Peyer's patch (tissue), 4 donors: ENCODE results near the gene ZNF157. TPM values are rescaled to one million over a fixed set of nuclear protein-coding genes. Genes with fewer than 3 reads are reported as not detected.
"Not testable (repeated sequence)": the region's sequence is repeated elsewhere in the genome, so short reads cannot be mapped to it uniquely, and the experiment has no call there.

Source experiments
- DNase-seq, 3 donors: peaks; one replicate each; pipeline ENCODE4 v3.0.0-alpha.2; 2017 to 2019
- H3K27ac ChIP-seq, 4 donors: fragments of 200-600 bp; sonication (generic); one replicate each; pipeline ENCODE4 v1.5.1; 2016 to 2019
- H3K27me3 ChIP-seq, 2 donors: fragments of 200-600 bp; sonication (generic); one replicate each; pipeline ENCODE4 v1.5.1; 2019
- H3K36me3 ChIP-seq, 3 donors: fragments of 200-600 bp; sonication (generic); one replicate each; pipeline ENCODE4 v1.5.1; 2016 to 2019
- H3K4me1 ChIP-seq, 4 donors: fragments of 200-600 bp; sonication (generic); one replicate each; pipeline ENCODE4 v1.5.1; 2016 to 2019
- H3K4me3 ChIP-seq, 4 donors: fragments of 200-600 bp; sonication (generic); 1 replicate in 3 of 4; 2 replicates in 1 of 4; pipeline ENCODE4 v1.5.1; 2016 to 2019; ENCODE audit warnings: mild to moderate bottlenecking in 1 of 4
- H3K9me3 ChIP-seq, 4 donors: fragments of 200-600 bp; sonication (generic); one replicate each; pipeline ENCODE4 v1.5.1; 2016 to 2019; ENCODE audit warnings: mild to moderate bottlenecking in 1 of 4
- CTCF ChIP-seq, 6 experiments: fragments of 450-650 bp in 4 of 6; fragments of 200-600 bp in 2 of 6; sonication (generic) in 1 of 6; IDR thresholded peaks; one replicate each; pipeline ENCODE4 v1.5.1; 2017 to 2019; ENCODE audit warnings: antibody characterized with exemption in 6 of 6, mild to moderate bottlenecking in 3 of 6, moderate library complexity in 1 of 6
- POLR2A ChIP-seq, 2 donors: fragments of 450-650 bp; IDR thresholded peaks; one replicate each; pipeline ENCODE4 v1.5.1; 2017; ENCODE audit warnings: antibody characterized with exemption in 2 of 2, mild to moderate bottlenecking in 2 of 2, moderate library complexity in 2 of 2
- total RNA-seq, 4 donors: library from RNA; depleted of rRNA; stranded (reverse); fragments of >200 nt; gene quantifications; one replicate each; pipeline ENCODE4 v1.1.0, GENCODE V29; 2016

The ZNF157 gene
- not detected for total RNA-seq

GRCh38 chrX:47370278-47370677, at the start of gene ZNF157:
TSS of gene ZNF157 (plus strand) at chrX:47370578. CDS start at chrX:47370669, 91 bp downstream.
- DNase-seq, result no peak
- TF ChIP-seq CTCF (IDR thresholded peaks at IDR 0.05) (no peak), POLR2A (IDR thresholded peaks at IDR 0.05) (no peak)
- H3K9me3 ChIP-seq, result no peaks in the 10 kb centered on the region
- H3K36me3 ChIP-seq, result no peaks in the 10 kb centered on the region
- no peaks in the 10 kb centered on the region for H3K4me1 ChIP-seq
- no peaks in the 10 kb centered on the region for H3K27me3 ChIP-seq
- no peak within 1 kb of the TSS for H3K27ac ChIP-seq
- H3K4me3 ChIP-seq, result no peak within 1 kb of the TSS

- Histone ChIP-seq H3K36me3 (no peaks in the 10 kb centered on the region), H3K27ac (no peak overlapping the region), H3K27me3 (no peaks in the 10 kb centered on the region), H3K9me3 (no peaks in the 10 kb centered on the region), H3K4me1 (no peaks in the 10 kb centered on the region), H3K4me3 (no peak overlapping the region)
- TF ChIP-seq POLR2A (IDR thresholded peaks at IDR 0.05), result no peak
- TF ChIP-seq CTCF (IDR thresholded peaks at IDR 0.05), result no peak
- no peak for DNase-seq
Measured at GRCh38 chrX:47321386-47321785, 49.0 kb upstream of the ZNF157 start.

GRCh38 chrX:47321823-47322371, 48.5 kb upstream of the ZNF157 start:
- Histone ChIP-seq H3K4me3 (no peak overlapping the region), H3K27me3 (no peaks in the 10 kb centered on the region), H3K9me3 (no peaks in the 10 kb centered on the region), H3K4me1 (no peaks in the 10 kb centered on the region), H3K36me3 (no peaks in the 10 kb centered on the region), H3K27ac (no peak overlapping the region)
- TF ChIP-seq POLR2A (IDR thresholded peaks at IDR 0.05), result no peak
- TF ChIP-seq CTCF (IDR thresholded peaks at IDR 0.05), result no peak
- DNase-seq, result no peak

GRCh38 chrX:47327902-47328301, 42.5 kb upstream of the ZNF157 start:
- TF ChIP-seq CTCF (IDR thresholded peaks at IDR 0.05) (no peak), POLR2A (IDR thresholded peaks at IDR 0.05) (no peak)
- Histone ChIP-seq H3K36me3 (no peaks in the 10 kb centered on the region), H3K27ac (no peak overlapping the region), H3K4me3 (no peak overlapping the region), H3K4me1 (no peaks in the 10 kb centered on the region), H3K27me3 (no peaks in the 10 kb centered on the region), H3K9me3 (no peaks in the 10 kb centered on the region)
- no peak for DNase-seq

- DNase-seq, H3K36me3 ChIP-seq, H3K9me3 ChIP-seq: not testable (repeated sequence)
Measured at GRCh38 chrX:47332729-47333128, 37.6 kb upstream of the ZNF157 start.

GRCh38 chrX:47351706-47352105, 18.7 kb upstream of the ZNF157 start:
- Histone ChIP-seq H3K27me3 (no peaks in the 10 kb centered on the region), H3K27ac (no peak overlapping the region), H3K9me3 (no peaks in the 10 kb centered on the region), H3K4me3 (no peak overlapping the region), H3K4me1 (no peaks in the 10 kb centered on the region), H3K36me3 (no peaks in the 10 kb centered on the region)
- TF ChIP-seq CTCF (IDR thresholded peaks at IDR 0.05) (no peak), POLR2A (IDR thresholded peaks at IDR 0.05) (no peak)
- DNase-seq, result no peak

More at GRCh38 chrX:47332729-47333128, 37.6 kb upstream of the ZNF157 start:
- not testable (repeated sequence) for H3K27me3 ChIP-seq, H3K4me3 ChIP-seq, H3K27ac ChIP-seq, H3K4me1 ChIP-seq
